Activated gamma-delta T cell (primary cell): ENCODE results near the gene CSTPP1.
"Not testable (repeated sequence)": the region's sequence is repeated elsewhere in the genome, so short reads cannot be mapped to it uniquely, and the experiment has no call there.

Experiments used
- DNase-seq: peaks from one replicate; lab custom pipeline; 2025; lab: John Stamatoyannopoulos, UW

CSTPP1 gene

DNA sequence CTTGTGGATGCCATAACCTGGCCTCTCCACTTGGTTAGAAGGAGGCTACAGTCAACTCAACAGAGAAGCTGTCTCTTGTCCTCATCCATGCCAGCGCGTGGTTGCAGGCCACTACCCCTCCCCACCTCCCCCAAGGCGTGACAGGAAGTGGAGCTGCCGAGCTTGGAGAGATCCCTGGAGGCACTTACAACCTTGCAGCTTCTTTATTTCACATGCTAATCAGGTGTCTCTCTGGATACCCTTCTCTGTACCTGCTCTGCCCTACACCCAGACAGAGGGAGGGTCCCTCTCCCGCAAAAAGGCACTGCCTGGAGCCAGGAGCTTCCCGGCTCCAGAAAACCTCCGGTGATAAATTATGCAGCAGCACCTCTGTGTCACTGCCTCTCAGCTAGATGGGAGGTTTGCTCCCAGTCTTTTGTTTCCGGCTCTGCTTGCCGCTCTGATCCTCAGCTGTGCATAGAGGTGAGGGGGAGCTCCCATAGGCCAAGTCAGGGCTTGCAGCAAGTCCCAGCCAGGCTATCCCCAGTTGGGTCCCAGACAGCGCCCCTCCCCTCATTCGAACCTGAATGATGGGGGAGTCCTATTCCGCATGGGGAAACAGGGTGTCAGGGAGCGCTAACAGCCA lies 23.9 kb upstream of the CSTPP1 start:
- DNase-seq, result no peak

GRCh38 chr11:46913484-46913883 lies 23.1 kb upstream of the CSTPP1 start:
- DNase-seq, result no peak

GRCh38 chr11:46914363-46914762 lies 22.2 kb upstream of the CSTPP1 start:
- DNase-seq, result no peak

DNA sequence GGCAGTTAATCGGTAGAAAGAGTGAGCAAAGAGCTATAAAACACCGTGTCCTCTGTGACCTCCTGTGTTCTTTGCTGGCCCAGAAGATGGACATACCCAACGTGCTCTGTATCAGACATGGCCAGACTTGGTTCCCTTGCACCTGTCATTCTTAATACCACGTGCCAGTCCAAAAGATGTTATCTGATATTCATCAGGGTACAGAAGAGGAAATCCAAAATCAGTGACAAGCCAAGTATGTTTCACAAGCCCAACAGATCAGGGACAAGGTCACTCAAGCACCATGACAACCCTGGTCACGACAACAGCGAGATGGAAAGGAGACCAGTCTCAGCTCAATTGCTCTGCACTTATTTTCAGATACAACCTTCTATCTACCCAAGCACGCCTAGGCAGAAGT lies 21.7 kb upstream of the CSTPP1 start:
- DNase-seq, result no peak

DNA sequence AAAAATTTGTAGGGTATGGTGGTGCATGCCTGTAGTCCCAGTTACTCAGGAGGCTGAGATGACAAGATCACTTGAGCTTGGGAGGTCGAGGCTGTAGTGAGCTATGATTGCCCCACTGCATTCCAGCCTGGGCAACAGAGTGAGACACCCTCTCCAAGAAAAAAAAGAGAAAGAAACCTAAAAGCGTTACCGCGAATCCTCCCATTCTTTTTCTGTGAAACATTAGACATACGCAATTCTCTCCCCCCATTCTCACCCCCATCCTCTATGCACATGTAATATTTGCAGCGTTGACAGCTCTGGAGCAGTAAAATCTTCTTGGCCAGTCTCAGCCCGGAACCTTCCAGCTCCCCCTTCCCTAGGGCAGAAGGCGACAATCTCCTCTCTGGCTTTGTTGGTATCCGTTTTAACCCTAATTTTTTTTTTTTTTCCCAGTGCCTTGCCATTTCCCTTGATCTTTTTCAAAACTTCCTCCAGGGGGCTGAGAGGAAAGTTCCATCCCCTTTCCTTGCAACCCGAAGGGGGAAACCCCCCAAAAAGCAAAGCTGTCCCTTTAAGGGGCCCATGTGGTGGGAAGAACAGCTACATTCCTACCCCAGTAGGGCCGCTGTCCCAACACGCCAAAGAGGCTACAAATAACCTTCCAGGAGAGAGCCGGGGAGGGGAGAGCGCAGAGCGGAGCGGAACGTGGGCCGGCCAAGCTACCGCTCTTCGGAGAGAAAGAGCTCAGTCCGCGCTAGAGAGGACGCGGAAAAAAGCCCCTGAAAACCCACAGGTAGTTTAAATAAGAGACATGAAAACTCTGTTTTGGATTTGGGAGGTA lies 20.1 kb upstream of the CSTPP1 start:
- no peak for DNase-seq

GRCh38 chr11:46917109-46917761 lies 19.3 kb upstream of the CSTPP1 start:
- DNase-seq, result no peak

GRCh38 chr11:46917762-46918082 lies 18.8 kb upstream of the CSTPP1 start:
- DNase-seq, result no peak

DNA sequence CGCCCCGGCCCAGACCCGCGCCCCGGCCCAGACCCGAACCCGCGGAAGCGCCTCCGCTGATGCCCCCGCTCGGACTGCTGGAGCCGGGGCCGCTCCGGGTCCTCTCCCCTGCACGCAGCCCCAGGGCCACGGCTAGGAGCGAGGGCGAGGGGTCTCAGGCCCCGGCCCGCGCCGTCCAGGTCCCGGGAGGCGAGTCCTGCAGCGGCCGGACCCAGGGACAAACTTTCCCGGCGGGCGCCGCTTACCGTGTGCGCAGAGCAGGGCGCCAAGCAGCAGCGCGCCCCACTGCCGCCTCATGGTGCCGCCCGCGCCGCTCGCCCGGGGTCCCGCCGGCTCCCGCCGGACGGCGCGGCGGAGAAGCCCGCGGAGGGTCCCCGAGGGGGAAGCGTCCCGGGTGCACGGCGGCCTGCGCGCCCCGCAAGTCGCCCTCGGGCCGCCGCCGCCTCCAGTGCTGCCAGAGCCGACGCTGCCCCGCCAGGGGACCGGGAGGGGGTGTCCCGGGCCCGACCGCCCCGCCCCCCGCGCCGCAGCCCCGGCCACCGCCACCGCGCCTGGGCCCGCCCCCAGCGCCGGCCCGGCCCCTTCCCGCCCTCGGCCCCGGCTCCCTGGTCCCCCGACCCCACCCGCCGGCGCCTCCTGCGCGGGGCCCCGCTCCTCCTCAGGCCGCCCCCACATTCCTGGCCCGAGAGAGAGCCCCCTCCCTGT lies 18.3 kb upstream of the CSTPP1 start, which contains the start of gene LRP4:
LRP4 (minus strand) TSS at position 468 of the 705 bp plus-strand sequence; CDS start at position 297, 171 bp downstream.
- DNase-seq, result peak; percentile 29

- DNase-seq, result no peak
Observed at GRCh38 chr11:46918788-46919513, 17.6 kb upstream of the CSTPP1 start.

GRCh38 chr11:46920755-46921154 lies 15.8 kb upstream of the CSTPP1 start:
- DNase-seq, result no peak

GRCh38 chr11:46927928-46928327 lies 8.6 kb upstream of the CSTPP1 start:
- not testable (repeated sequence) for DNase-seq

- DNase-seq, result not testable (repeated sequence)
Observed at GRCh38 chr11:46928701-46929100, 7.9 kb upstream of the CSTPP1 start.

DNA sequence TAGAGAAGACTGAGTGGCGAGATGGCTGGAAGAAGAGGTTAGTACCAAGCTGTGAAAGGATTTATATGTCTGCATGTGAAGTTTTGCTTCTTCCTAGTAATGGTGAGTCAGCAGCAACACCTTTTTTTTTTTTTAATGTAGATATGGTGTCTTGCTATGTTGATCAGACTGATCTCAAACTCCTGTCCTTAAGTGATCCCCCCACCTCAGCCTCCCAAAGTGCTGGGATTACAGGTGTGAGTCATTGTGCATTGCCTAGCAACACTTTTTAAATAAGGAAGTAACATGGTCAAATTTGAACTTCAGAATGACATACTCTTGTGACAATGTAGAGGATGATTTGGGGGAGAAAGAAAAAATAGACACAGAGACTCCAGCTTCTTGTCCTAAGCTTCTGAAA lies 6.5 kb upstream of the CSTPP1 start:
- DNase-seq, result no peak

DNA sequence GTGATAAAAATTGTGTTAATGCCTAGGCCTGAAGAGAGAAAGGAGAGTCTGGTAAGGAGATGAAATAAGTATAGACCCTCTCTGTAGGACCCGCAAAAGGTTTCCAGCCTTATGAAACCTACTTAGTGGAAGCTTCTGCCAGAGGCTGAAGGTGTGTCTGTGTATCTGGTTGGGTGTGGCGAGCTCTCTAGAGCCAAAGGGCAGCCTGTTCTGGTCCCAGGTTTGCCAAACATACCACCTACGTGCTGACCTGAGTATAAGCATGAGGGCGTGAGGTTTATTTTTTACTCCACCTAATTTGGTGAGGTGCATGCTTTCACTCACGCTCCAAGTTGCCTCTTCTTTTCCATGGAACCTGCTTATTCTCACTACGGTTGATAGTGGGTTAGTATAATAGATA lies 5.6 kb downstream of the CSTPP1 start:
- DNase-seq, result no peak

- DNase-seq, result no peak
Observed at GRCh38 chr11:46944356-46945075, 8.0 kb downstream of the CSTPP1 start.

- DNase-seq, result no peak
Observed at GRCh38 chr11:46947399-46948077, 11.0 kb downstream of the CSTPP1 start.

GRCh38 chr11:46948378-46949131 lies 12.0 kb downstream of the CSTPP1 start:
- no peak for DNase-seq

DNA sequence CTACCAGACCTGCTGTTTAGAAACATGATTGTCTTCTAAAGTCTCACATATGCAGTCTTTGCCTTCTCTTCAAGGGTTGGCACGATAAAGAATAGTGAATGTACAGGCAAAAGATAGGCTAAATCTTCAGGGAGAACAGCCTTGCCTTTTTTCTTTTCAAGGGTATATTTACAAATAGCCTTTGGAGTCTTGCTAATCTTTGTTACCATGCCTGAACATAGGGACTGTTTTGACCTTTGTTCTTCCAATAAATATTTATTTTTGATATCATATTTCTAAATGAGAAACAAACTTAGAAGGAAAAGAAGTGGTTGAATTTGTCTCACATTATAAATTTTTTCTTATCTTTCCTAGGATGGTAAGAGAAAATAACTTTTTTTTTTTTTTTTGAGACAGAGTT lies 12.7 kb downstream of the CSTPP1 start:
- DNase-seq, result no peak

GRCh38 chr11:46951864-46952263 lies 15.3 kb downstream of the CSTPP1 start:
- no peak for DNase-seq

- DNase-seq, result no peak
Observed at GRCh38 chr11:46952553-46952952, 16.0 kb downstream of the CSTPP1 start.
